GM12878 (cell line): ENCODE data around the gene RFXANK. TPM values are rescaled to one million over a fixed set of nuclear protein-coding genes. Genes with fewer than 3 reads are reported as not detected.
A peak's percentile ranks its signal among the peaks of the same experiment; 100 is the strongest.

Source experiments
- ASH2L ChIP-seq: fragments of 300-600, 200-600 bp; sonication (generic); IDR thresholded peaks from 2 replicates; pipeline ENCODE4 v1.6.1; 2017; ENCODE audit warnings: low read depth, mild to moderate bottlenecking, borderline replicate concordance
- BCL3 ChIP-seq: IDR thresholded peaks from 2 replicates; pipeline ENCODE4 v1.6.1; 2011; ENCODE audit warnings: borderline replicate concordance, low read depth, mild to moderate bottlenecking, moderate library complexity, low read length; ENCODE audit not compliant: insufficient read depth, poor library complexity, severe bottlenecking
- BHLHE40 ChIP-seq, 2 experiments: fragments of 450-650 bp in 1 of 2; IDR thresholded peaks; 2 replicates each; pipeline ENCODE4 v1.6.1; 2011 to 2017; ENCODE audit warnings: low read depth in 2 of 2, borderline replicate concordance in 1 of 2, improper control_type of control experiment in 1 of 2, low read length in 1 of 2, mild to moderate bottlenecking in 1 of 2
- BMI1 ChIP-seq: fragments of 450-650 bp; IDR thresholded peaks from 2 replicates; pipeline ENCODE4 v1.6.1; 2016; ENCODE audit warnings: mild to moderate bottlenecking, moderate library complexity, borderline replicate concordance
- CREM ChIP-seq: IDR thresholded peaks from 2 replicates; pipeline ENCODE4 v1.6.1; 2014; ENCODE audit warnings: antibody characterized with exemption, low read depth
- EGR1 ChIP-seq, 2 experiments: IDR thresholded peaks; 1 replicate in 1 of 2; 2 replicates in 1 of 2; pipeline ENCODE4 v1.6.1; 2011 to 2012; ENCODE audit warnings: low read depth in 2 of 2, low read length in 2 of 2, borderline replicate concordance in 1 of 2, mild to moderate bottlenecking in 1 of 2, moderate library complexity in 1 of 2
- JUNB ChIP-seq: IDR thresholded peaks from 2 replicates; pipeline ENCODE4 v1.6.1; 2016; ENCODE audit warnings: antibody characterized with exemption, mild to moderate bottlenecking
- KDM1A ChIP-seq: fragments of 200-600 bp; sonication (generic); IDR thresholded peaks from 2 replicates; pipeline ENCODE4 v1.6.1; 2016; ENCODE audit warnings: borderline replicate concordance
- KLF5 ChIP-seq: fragments of 450-650 bp; IDR thresholded peaks from 2 replicates; pipeline ENCODE4 v1.6.1; 2014; ENCODE audit warnings: mild to moderate bottlenecking; ENCODE audit not compliant: partially characterized antibody
- MTA3 ChIP-seq: IDR thresholded peaks from 2 replicates; pipeline ENCODE4 v1.6.1; 2012; ENCODE audit warnings: low read length, inconsistent platforms, borderline replicate concordance
- MYC ChIP-seq: IDR thresholded peaks from 2 replicates; pipeline ENCODE4 v1.6.1; 2011; ENCODE audit warnings: mild to moderate bottlenecking, low read length, moderate library complexity, inconsistent platforms; ENCODE audit not compliant: insufficient read depth, insufficient replicate concordance, insufficient read length, severe bottlenecking
- NKRF ChIP-seq: fragments of 450-650 bp; conservative IDR thresholded peaks from 2 replicates; pipeline ENCODE4 v1.6.1; 2017; ENCODE audit warnings: mild to moderate bottlenecking, moderate library complexity
- NR2C1 ChIP-seq: fragments of 450-650 bp; IDR thresholded peaks from 2 replicates; pipeline ENCODE4 v1.6.1; 2017; ENCODE audit warnings: antibody characterized with exemption, mild to moderate bottlenecking, moderate library complexity
- NRF1 ChIP-seq: conservative IDR thresholded peaks from 2 replicates; pipeline ENCODE4 v1.6.1; 2011; ENCODE audit warnings: mild to moderate bottlenecking, low read depth, low read length, improper control_type of control experiment
- PML ChIP-seq: IDR thresholded peaks from 2 replicates; pipeline ENCODE4 v1.6.1; 2012; ENCODE audit warnings: low read length, inconsistent platforms
- POLR2A ChIP-seq: IDR thresholded peaks from 2 replicates; pipeline ENCODE4 v1.6.1; 2011; ENCODE audit warnings: low read depth, mild to moderate bottlenecking, low read length
- RBBP5 ChIP-seq: fragments of 200-600 bp; sonication (generic); conservative IDR thresholded peaks from 2 replicates; pipeline ENCODE4 v1.6.1; 2016
- SIX5 ChIP-seq: IDR thresholded peaks from 2 replicates; pipeline ENCODE4 v1.6.1; 2011; ENCODE audit warnings: mild to moderate bottlenecking, low read depth, low read length, moderate library complexity; ENCODE audit not compliant: severe bottlenecking
- SKIL ChIP-seq: fragments of 450-650 bp; IDR thresholded peaks from 2 replicates; pipeline ENCODE4 v1.6.1; 2017; ENCODE audit warnings: mild to moderate bottlenecking, low read depth, inconsistent platforms; ENCODE audit not compliant: poor library complexity, severe bottlenecking
- SP1 ChIP-seq: IDR thresholded peaks from one replicate; pipeline ENCODE4 v1.6.1; 2011; ENCODE audit warnings: low read depth, low read length
- SREBF1 ChIP-seq: IDR thresholded peaks from 2 replicates; pipeline ENCODE4 v1.6.1; 2012; ENCODE audit warnings: mild to moderate bottlenecking, low read length
- STAT1 ChIP-seq: fragments of 450-650 bp; conservative IDR thresholded peaks from 2 replicates; pipeline ENCODE4 v1.6.1; 2014; ENCODE audit warnings: antibody characterized with exemption, mild to moderate bottlenecking
- SUPT20H ChIP-seq: IDR thresholded peaks from 2 replicates; pipeline ENCODE4 v1.6.1; 2011; ENCODE audit warnings: low read depth, mild to moderate bottlenecking, low read length, moderate library complexity, borderline replicate concordance; ENCODE audit not compliant: control insufficient read depth
- ZBED1 ChIP-seq: IDR thresholded peaks from 2 replicates; pipeline ENCODE4 v1.6.1; 2016; ENCODE audit warnings: borderline replicate concordance
- ZNF207 ChIP-seq: fragments of 450-650 bp; IDR thresholded peaks from 2 replicates; pipeline ENCODE4 v1.6.1; 2014; ENCODE audit warnings: antibody characterized with exemption, mild to moderate bottlenecking, borderline replicate concordance
- ZNF384 ChIP-seq: IDR thresholded peaks from 2 replicates; pipeline ENCODE4 v1.6.1; 2012; ENCODE audit warnings: low read depth, mild to moderate bottlenecking, low read length, improper control_type of control experiment, borderline replicate concordance
- polyA plus RNA-seq, 11 experiments: library from polyadenylated mRNA; depleted of rRNA in 4 of 11; unstranded in 6 of 11; stranded (reverse) in 5 of 11; fragments of >200 nt; fragmentation: Nextera tagmentation in 4 of 11; fragmentation: Illumina TruSeq in 1 of 11; extraction: Ambion mirVana in 4 of 11; extraction: Trizol in 1 of 11; gene quantifications; 1 replicate in 1 of 11; 2 replicates in 10 of 11; pipeline versions ENCODE4 v1.2.1 to v1.2.3, GENCODE V29; 2011 to 2016; ENCODE audit warnings: inconsistent platforms in 2 of 11, missing spikeins in 2 of 11, low read depth in 1 of 11
- total RNA-seq, 4 experiments: library from RNA; depleted of rRNA in 3 of 4; stranded (reverse); fragments of >200 nt in 3 of 4; fragmentation: Illumina TruSeq in 1 of 4; extraction: Trizol in 1 of 4; gene quantifications; 2 replicates each; pipeline versions ENCODE4 v1.2.1 to v1.2.3, GENCODE V29; 2013 to 2021

Gene RFXANK
- total and polyA plus RNA-seq, 10 of the 15 experiments (the other 5 are each of a cell fraction or from before 2014, with no cell fraction given), result 70.8 to 125 (median 95.7) TPM

- TF ChIP-seq BCL3 (peak; percentile 72), ZNF207 (no peak; the same call in 1 of the 2 replicates), RBBP5 (no peak), SP1 (peak; percentile 62), SKIL (no peak), SREBF1 (no peak), CREM (no peak), KDM1A (no peak), POLR2A (peak; percentile 56; the same call in 1 of the 2 replicates), NKRF (peak; percentile 74; the same call in 1 of the 2 replicates), NRF1 (peak; percentile 69), BMI1 (no peak), ZBED1 (no peak), BHLHE40 (IDR thresholded peaks at IDR 0.05; ENCODE audit: borderline replicate concordance in 1 of 2, low read depth in 2 of 2, low read length in 1 of 2) (no peak), NR2C1 (no peak), MYC (no peak), SIX5 (no peak), STAT1 (no peak), PML (peak; percentile 51; the same call in 1 of the 2 replicates), KLF5 (no peak), JUNB (no peak), ZNF384 (0 out of 2 replicates have a peak, but pooled peaks have one; percentile 33), ASH2L (no peak), MTA3 (0 out of 2 replicates have a peak, but pooled peaks have one; percentile 34), SUPT20H (no peak), EGR1 (IDR thresholded peaks at IDR 0.05; ENCODE audit: borderline replicate concordance in 1 of 2, low read depth in 2 of 2, low read length in 2 of 2) (peak in 1 of 2 experiments; percentile 32; a peak in 1 of 3 replicates)
Measured at GRCh38 chr19:19203012-19203856, 11.2 kb downstream of the RFXANK start, which contains the start of gene NR2C2AP (continued).
